ENCODE measurements around the gene KIAA1328.

DNA sequence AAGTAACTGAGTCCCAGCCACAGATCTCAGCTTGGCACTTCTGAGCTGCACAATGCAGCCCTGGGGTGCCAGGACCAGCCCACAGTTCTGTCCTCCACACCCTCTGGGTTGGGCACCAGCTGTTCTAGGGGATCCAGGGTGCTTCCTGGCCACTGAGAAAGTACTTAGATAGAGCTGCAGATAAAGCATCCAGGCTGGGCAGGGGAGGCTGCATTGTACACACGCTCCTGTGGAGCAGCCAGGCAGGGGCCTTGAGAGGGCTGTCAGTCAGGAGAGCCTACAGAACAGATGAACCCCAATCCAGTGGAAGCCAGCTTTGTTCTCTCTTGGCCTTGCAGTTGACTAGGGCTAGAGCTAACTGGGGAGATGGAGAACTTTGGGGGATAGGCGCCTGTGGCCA, 104.6 kb downstream of the KIAA1328 start:
- TF ChIP-seq, protein P1, sequence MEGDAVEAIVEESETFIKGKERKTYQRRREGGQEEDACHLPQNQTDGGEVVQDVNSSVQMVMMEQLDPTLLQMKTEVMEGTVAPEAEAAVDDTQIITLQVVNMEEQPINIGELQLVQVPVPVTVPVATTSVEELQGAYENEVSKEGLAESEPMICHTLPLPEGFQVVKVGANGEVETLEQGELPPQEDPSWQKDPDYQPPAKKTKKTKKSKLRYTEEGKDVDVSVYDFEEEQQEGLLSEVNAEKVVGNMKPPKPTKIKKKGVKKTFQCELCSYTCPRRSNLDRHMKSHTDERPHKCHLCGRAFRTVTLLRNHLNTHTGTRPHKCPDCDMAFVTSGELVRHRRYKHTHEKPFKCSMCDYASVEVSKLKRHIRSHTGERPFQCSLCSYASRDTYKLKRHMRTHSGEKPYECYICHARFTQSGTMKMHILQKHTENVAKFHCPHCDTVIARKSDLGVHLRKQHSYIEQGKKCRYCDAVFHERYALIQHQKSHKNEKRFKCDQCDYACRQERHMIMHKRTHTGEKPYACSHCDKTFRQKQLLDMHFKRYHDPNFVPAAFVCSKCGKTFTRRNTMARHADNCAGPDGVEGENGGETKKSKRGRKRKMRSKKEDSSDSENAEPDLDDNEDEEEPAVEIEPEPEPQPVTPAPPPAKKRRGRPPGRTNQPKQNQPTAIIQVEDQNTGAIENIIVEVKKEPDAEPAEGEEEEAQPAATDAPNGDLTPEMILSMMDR (IDR thresholded peaks at IDR 0.05), result no peak
- TF ChIP-seq POLR2A (IDR thresholded peaks at IDR 0.05), result no peak
